ENCODE measurements around the gene EPS8L1.
"Not testable (repeated sequence)": the region's sequence is repeated elsewhere in the genome, so short reads cannot be mapped to it uniquely, and the experiment has no call there.

EPS8L1 gene

DNA sequence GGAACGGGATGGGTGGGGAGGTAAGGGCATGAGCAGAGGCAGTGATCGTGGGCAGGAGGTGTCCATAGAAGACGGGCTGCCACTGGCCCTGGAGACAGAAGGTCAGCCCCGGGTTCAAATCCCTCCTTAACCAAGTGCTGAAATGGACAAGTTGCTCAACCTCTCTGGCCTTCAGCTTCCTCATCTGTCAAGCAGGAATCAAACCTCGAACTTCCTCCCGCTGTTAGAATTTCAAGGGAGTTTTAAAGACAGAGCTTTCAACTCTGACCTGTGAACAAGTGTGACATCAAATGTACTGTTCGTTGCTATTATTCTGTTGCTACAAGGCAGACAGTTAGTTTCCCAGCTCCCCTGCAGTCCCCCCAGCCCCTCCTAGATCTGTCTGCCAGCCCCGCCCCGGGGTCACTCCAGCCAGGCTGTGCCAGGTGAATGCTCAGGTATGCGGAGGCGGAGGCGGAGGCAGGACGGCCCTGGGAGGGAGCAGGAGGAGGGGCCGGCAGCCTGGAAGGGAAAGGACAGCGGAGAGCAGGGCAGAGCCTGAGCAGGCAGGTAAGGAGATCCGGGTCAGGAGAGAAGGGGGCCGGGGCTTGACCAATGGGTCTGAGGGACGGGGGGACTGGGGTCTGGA lies at the start of gene EPS8L1:
Gene EPS8L1 (plus strand): TSS at position 499 of the 628 bp plus-strand sequence. CDS start 576 bp downstream, outside the sequence.
- no peak for DNase-seq (ENCODE audit: low read depth)

DNA sequence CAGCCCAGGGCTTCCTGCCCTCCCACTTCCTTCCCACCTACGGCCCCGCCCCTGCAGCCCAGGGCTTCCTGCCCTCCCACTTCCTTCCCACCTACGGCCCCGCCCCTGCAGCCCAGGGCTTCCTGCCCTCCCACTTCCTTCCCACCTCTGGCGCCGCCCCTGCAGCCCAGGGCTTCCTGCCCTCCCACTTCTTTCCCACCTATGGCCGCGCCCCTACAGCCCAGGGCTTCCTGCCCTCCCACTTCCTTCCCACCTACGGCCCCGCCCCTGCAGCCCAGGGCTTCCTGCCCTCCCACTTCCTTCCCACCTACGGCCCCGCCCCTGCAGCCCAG lies 48.6 kb upstream of the EPS8L1 start:
- DNase-seq (ENCODE audit: low read depth): not testable (repeated sequence)

DNA sequence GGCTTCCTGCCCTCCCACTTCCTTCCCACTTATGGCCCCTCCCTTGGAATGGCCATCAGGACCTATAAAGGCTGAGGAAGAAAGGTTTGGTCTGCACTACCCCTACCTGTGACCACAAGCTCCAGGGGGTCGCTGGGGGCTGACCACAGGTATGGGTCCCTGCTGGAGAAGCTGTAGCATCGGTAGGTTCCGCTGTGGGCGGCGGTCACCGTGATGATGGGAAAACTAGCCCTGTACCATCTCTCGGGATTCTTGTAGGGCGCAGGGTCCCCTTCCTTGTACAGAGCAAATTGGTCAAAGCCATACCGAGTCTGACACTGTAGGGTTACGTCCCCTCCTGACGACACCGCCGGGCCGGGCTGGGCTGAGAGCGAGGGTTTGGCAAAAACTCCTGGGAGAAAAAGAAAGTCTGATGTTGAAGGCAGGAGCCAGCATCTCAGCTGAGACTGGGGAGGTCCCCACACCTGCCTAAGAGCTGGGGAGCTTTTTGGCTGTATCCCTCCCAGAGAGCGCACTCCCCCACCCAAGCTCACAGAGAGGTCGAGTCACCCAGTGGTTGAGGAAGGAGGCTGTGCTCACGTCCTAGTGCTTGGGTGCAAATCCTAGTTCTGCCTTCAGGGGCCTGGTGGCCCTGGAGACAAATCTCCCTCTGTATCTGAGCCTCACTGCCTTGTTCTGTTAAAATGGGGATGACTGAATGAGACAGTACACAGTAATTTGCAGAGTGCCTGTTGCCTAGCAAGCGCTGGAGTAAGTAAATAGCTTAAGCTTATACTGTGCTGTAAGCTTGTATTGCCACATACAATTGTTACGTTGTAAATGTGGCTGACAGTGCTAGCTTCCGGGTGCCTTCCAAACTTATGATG lies 48.0 kb upstream of the EPS8L1 start:
- no peak for DNase-seq (ENCODE audit: low read depth)

DNA sequence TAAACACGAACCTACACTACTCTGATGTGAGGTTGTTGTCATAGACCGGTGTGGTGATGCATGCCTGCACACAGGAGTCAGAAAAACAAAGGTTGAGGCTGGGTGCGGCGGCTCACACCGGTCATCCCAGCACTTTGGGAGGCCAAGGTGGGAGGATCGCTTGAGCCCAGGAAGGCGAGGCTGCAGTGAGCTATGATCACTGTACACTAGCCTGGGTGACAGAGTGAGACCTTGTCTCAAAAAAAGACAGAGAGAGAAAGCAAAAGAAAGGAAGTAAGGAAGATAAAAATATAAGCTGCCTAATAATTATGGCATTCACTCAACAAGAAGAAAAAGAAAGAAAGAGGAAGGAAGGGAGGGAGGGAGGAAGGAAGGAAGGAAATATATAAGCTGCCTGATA lies 46.9 kb upstream of the EPS8L1 start:
- no peak for DNase-seq (ENCODE audit: low read depth)

DNA sequence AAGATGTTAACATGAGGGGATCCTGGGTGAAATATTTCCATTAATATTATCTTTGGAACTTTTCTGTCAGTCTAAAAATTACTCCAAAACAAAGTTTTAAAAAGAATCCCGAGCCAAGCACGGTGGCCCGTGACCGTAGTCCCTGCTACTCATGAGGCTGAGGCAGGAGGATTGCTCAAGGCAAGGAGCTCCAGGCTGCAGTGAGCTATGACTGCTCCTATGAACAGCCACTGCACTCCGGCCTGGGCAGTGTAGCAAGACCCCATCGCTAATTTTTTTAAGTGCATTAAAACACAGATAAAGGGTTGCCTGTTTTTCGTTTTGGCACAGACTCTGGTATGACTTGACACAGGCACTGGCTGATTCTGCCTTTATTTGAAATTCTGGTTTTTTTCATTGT lies 44.5 kb upstream of the EPS8L1 start:
- no peak for DNase-seq (ENCODE audit: low read depth)

DNA sequence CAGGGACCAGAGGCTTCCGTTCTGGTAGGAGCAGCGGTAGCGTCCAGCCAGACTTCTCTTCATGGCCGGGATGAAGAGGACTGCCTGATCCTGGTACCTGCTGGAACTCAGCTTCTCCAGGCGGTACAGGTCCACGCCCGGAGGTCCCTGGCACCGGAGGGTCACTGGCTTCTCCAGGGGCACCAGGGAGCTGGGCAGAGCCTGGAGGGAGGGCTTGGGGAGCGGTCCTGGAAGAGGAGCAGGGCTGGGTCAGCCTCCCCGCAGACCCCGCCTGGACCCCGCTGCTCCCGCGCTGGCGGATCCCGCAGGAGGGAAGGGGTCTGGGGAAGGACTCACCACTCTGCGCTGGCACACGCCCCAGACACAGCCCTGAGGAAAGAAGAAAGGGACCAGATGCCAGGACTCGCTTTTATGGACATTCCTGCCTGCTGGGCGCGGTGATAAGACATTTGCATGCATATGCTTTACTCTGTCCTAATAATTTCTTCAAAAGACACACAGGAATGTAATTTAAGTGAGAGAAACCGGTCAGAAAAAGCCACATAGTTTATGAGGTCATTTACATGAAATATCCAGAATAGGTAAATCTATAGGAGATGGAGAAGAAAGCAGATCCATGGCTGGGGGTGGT lies 43.4 kb upstream of the EPS8L1 start:
- DNase-seq (ENCODE audit: low read depth): no peak

DNA sequence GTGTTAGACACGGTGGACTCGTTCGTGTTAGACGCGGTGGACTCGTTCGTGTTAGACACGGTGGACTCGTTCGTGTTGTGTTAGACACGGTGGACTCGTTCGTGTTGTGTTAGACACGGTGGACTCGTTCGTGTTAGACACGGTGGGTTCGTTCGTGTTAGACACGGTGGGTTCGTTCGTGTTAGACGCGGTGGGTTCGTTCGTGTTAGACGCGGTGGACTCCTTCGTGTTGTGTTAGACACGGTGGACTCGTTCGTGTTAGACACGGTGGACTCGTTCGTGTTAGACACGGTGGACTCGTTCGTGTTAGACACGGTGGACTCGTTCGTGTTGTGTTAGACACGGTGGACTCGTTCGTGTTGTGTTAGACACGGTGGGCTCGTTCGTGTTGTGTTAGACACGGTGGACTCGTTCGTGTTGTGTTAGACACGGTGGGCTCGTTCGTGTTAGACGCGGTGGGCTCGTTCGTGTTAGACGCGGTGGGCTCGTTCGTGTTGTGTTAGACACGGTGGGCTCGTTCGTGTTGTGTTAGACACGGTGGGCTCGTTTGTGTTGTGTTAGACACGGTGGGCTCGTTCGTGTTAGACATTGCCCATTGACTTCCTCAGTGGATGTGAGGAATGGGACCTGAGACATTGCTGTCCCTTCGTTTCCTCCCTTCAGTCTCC lies 42.6 kb upstream of the EPS8L1 start:
- DNase-seq (ENCODE audit: low read depth): not testable (repeated sequence)

DNA sequence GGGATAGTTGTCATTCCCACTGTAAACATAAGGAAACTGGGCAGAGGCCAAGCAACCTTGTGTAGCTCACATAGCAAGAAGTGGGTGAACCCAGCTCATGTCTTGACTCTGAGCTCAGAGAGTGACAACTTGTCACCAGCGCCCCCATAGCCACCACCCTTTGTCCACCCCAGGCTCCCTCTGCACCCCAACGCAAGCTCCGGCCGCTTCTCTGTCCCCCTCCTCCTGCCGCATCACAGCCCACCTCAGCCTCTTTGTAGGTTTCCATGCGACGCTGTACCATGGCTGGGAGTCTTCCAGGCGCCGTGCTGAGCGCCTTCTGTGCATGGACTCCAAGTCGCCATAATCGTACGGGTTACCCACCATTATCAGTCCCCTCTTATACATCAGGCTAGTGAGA lies 40.9 kb upstream of the EPS8L1 start:
- no peak for DNase-seq (ENCODE audit: low read depth)

DNA sequence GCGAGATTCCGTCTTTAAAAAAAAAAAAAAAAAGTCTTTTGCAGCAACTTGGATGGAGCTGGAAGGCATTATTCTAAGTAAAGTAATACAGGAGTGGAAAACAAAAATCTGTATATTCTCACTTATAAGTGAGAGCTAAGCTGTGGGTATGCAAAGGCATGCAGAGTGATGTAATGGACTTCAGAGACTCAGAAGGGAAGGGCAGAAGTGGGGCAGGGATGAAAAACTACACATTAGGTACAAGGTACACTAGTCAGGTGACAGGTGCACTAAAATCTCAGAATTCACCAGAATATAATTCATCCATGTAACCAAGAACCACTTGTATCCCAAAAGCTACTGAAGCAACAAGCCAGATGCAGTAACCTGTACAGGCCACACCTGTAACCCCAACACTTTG lies 39.6 kb upstream of the EPS8L1 start:
- DNase-seq (ENCODE audit: low read depth): no peak

DNA sequence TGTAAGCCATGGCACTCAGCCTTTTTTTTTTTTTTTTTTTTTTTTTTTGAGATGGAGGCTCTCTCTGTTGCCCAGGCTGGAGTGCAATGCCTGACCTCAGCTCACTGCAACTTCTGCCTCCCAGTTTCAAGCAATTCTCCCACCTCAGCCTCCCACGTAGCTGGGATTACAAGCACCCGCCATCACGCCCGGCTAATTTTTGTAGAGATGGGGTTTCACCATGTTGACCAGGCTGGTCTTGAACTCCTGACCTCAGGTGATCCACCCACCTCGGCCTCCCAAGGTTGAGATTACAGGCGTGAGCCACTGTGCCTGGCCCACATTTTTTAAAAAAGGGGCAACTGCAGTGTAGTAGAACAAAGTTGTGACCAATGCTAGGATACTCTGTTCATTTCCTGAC lies 38.1 kb upstream of the EPS8L1 start:
- not testable (repeated sequence) for DNase-seq (ENCODE audit: low read depth)

DNA sequence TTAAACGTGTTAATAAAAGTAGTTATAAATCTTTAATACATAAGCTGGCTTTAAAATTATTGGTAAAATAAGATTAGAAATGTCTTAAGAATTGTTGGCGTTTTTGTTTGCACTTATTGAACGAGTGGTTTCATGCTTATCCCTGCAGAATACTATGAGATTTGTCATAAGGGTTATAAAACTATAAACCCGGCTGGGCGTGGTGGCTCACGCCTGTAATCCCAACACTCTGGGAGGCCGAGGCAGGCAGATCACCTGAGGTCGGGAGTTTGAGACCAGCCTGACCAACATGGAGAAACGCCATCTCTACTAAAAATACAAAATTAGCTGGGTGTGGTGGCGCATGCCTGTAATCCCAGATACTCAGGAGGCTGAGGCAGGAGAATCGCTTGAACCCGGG lies 35.0 kb upstream of the EPS8L1 start:
- not testable (repeated sequence) for DNase-seq (ENCODE audit: low read depth)

DNA sequence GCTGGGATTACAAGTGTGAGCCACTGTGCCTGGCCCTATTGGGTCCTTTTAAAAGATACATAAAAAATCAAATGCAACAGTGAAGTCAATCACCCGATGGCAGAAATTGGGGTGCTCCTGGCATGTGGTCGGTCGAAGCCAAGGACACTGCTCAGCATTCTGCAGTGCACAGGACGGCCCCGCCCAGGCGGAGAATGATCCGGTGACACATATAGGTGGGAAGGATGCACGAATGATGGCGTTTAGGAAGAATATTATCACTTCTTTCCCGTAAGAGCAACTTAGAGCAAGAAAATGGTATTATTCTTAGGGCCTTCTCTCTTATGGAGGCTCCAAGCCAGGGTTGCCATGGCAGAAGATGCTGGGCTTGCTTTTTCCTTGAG lies 34.4 kb upstream of the EPS8L1 start:
- no peak for DNase-seq (ENCODE audit: low read depth)

DNA sequence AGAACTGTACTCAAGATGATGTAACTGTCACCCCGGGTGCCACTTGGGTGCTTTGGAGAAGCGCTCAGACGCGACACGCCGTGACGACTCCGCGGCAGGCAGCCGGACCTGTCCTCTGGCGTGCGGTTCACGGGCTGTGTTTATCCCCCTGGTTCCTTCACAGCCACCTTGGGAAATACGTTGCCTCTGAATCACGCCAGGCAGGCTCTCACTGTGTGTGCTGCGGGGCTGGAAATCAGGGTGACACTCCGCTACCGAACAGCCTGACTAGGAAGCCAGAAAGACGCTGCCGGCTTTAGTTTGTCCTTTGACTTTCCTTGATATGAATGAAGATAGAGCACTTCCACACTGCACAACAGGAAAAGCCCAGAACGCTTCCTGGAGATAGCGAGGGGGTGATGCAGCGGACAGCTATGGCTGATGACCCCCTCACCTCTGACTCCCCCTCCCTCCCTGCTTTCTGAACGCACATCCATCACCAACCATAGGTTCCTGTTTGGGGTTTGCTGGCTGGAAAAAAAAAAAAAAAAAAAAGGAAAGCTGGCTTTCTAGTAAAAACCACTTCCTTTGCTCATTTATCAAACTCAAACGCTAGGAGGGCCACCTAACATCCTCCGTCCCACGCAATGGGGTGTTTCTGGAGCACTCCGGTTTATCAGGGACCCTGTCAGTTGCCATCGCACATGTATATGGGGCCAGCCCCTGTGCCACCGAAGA lies 33.9 kb upstream of the EPS8L1 start:
- no peak for DNase-seq (ENCODE audit: low read depth)

DNA sequence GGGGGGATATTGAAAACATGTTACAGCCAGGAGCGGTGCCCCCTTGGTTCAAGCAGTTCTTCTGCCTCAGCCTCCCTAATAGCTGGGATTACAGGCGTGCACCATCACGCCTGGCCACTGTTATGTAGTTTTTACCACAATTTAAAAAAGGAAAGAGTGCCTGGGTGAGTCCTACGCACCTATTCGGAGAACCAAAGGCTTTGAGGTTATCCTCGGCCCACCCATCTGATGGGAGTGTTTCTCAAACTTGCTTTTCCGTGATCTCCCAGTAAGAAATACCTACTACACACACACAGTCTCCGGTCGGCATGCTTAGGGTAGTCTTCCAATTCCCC lies 33.4 kb upstream of the EPS8L1 start:
- no peak for DNase-seq (ENCODE audit: low read depth)

DNA sequence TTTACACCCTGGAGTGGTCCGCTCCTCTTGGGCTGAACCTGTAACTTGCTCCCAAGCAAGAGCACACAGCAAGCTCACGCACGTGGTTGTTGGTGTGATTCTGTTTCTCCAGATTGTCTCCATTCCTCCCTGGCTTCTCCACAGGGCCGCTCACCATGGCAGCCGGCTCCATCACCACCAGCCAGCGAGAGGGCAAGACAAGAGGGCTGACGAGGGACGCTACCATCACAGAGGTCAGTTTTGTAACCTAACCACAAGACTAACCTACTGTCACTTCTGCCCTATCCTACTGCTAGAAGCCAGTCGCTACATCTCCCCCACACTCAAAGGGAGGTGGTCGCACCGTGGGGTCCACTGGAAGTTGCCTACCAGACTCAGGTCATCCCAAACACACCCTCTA lies 33.0 kb upstream of the EPS8L1 start:
- no peak for DNase-seq (ENCODE audit: low read depth)

DNA sequence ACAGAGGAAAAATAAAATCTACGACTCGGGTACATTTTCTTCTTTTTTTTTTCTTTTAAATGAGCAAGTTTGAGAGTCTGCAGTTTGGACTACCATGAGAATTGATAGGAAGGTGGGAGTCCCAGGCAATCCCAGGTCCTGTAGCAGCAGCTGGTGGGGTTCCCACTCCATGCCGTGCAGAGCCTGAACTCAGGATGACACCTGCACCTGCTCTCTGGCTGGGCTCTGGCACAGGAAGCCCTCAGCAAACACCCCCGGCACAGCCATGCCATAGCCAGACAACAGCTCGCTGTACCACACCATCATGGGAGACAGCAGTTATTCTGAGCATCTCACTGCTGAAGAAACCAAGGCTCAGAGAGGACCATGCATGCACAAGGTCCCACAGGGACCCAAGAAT lies 31.4 kb upstream of the EPS8L1 start:
- no peak for DNase-seq (ENCODE audit: low read depth)

DNA sequence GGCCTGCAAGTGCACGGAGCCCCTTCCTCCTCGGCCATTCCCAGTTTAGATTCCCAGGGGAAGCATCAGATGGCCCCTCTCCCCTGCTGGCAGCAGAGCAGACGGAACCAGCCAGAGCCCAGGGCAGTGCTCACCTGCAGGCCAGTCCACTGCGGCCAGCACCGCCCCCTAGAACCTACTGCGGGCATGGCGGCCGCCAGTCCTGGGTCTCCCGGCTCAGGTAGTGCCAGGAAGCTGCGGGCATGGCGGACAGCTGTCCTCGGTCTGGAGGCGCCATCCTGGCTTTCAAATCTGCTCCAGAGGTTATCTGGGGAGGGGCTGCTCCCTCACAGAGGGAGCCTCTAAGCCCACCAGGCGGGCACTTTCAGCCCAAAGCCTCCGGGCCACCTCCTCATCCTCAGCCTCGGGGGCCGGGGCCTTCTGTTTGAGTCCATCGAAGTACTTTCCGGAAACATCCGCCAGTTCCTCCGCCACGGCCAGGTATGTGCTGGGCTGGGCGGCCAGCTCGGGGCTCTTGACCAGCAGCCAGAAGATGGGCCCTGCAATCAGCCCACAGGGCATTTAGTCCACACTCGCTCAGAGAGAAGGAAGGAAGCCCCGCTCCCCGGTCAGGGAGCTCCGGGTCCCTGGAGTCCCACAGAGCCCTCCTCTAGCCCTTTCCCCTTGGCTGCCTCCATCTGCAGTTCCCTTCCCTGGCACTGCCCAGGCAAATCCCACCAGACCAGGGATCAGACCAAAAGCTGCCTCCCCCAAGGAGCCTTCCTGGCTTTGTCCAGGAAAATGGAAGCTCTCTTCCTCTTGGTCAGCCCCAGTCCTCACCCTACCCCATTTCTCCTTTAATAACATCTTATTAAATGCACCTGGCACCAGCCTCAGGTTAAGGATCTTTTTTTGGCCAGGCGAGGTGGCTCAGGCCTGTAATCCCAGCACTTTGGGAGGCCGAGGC lies 30.6 kb upstream of the EPS8L1 start:
- no peak for DNase-seq (ENCODE audit: low read depth)

DNA sequence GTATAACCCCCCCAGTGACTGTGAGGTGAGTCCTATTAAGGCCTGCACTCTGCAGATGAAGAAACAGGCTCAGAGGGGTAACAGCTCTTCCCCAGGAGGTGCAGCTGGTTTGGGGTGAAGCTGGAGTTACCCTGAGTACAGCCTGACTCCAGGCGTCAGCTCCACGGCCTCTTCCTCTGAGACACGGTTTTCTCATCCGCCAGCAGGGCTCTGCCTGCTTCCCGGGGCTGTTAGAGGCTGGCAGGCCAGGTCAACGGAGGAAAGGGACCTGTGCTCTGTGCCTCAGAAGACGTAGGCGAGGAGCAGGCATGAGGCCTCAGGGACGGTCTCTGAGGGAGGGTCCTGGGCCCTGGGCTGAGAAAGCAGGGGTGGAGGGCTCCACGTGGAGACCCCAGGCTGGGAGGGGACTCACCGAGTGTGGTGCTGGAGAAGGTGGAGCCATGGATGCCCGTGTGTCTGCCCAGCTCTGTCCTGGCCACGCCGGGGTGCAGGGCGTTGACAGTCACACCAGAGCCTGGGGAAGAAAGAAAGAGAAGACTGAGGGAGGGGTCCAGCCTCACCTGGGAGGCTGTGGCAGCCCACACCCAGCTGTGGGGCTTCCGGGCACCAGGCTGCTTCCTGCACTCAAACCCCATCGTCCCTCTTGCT lies 28.6 kb upstream of the EPS8L1 start:
- DNase-seq (ENCODE audit: low read depth): no peak

DNA sequence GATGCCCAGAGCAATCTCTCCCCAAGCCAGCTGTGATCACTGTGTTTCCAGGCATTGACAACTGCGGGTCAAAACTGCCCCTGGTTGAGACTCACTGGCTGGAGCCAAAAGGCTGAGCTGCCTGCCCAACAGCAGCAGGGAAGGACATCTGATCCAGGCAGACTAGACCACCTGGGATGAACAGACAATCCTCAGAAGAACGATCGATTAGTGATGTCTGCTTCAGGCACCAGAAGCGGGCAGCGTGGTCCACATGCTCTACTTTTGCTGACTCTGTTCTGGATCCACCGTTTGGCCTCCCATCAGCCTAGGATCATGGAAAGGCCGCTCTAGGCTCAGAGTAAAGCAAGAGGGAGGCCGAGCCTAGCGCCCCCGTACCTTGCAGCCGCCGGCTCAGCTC lies 27.7 kb upstream of the EPS8L1 start:
- no peak for DNase-seq (ENCODE audit: low read depth)

DNA sequence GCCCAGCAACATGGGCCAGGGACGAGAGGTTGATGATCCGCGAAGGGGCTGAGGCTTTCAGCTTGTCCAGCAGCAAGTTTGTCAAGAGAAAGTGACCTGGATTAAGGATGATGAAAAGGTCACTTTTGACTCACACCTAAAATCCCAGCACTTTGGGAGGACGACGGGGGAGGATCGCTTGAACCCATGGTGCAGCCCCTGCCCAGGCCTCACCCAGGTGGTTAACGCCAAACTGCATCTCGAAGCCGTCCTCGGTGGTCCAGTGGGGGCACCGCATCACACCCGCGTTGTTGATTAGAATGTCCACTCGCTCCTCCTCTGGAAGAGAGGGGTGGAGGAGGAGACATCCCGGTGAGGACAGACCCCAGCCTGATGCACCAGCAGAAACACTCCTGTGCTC lies 27.2 kb upstream of the EPS8L1 start:
- DNase-seq (ENCODE audit: low read depth): no peak

All from activated T-cell treated with anti-CD3 and anti-CD28 coated beads for 48 hours (primary cell).